ENCODE results near the gene SPRR4. TPM values are rescaled to one million over a fixed set of nuclear protein-coding genes. Genes with fewer than 3 reads are reported as not detected.

The SPRR4 gene
- total RNA-seq, 2 donors from 2014 or later: not detected

DNA sequence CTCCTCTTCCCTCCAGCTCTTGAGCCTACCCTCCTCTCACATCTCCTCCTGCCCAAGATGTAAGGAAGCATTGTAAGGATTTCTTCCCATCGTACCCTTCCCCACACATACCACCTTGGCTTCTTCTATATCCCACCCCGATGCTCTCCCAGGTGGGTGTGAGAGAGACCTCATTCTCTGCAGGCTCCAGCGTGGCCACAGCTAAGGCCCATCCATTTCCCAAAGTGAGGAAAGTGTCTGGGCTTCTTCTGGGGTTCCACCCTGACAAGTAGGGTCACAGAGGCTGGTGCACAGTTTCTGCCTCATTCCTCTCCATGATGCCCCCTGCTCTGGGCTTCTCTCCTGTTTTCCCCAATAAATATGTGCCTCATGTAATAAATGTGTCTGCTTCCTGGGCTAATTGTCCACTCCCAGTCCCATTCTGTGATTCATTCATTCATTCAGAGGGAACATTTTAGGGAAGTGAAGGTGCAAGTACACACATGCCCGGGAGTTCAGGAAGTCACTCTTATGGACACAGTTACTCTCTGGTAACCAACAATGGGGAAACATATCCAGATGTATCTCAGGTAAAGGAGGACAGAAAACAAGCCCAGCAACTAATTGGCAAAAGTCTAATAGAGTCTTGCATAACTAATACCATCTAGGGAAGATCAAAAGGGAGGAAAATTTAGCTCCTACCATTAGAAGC, 1.9 kb downstream of the SPRR4 start:
- ATAC-seq (ENCODE audit: insufficient number of reproducible peaks, low FRiP score, low read depth): no peak
- H3K27me3 ChIP-seq (replicated peaks; ENCODE audit: insufficient read depth): no peaks in the 10 kb centered on the region
- H3K36me3 ChIP-seq: no peaks in the 10 kb centered on the region
- no peaks in the 10 kb centered on the region for H3K9me3 ChIP-seq
- H3K27ac ChIP-seq: no peak overlapping the region
- DNase-seq (ENCODE audit: low spot score): no peak
- TF ChIP-seq, protein P1, sequence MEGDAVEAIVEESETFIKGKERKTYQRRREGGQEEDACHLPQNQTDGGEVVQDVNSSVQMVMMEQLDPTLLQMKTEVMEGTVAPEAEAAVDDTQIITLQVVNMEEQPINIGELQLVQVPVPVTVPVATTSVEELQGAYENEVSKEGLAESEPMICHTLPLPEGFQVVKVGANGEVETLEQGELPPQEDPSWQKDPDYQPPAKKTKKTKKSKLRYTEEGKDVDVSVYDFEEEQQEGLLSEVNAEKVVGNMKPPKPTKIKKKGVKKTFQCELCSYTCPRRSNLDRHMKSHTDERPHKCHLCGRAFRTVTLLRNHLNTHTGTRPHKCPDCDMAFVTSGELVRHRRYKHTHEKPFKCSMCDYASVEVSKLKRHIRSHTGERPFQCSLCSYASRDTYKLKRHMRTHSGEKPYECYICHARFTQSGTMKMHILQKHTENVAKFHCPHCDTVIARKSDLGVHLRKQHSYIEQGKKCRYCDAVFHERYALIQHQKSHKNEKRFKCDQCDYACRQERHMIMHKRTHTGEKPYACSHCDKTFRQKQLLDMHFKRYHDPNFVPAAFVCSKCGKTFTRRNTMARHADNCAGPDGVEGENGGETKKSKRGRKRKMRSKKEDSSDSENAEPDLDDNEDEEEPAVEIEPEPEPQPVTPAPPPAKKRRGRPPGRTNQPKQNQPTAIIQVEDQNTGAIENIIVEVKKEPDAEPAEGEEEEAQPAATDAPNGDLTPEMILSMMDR (IDR thresholded peaks at IDR 0.05): no peak
- no peaks in the 10 kb centered on the region for H3K4me1 ChIP-seq (ENCODE audit: control insufficient read depth in 1 of 2, low read depth in 2 of 2)
- no peak overlapping the region for H3K4me3 ChIP-seq

DNA sequence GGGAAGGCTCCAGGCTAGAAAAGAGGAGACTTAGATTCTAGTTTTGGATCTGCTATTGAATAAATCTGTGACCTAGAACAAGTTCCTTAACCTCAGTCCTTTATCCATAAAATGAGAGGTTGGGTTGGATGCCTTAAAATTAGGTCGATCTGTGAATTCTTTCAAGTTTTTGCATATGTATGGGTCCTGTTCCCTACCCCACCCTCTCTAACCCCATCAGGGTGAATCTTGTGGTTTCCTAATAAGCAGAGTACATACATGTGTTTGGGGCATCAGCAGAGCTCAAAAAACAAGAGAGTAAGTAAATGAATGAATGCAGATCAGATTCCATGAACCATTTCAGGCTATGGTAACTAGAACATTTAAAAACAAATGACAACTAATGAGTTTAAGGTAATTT, 6.2 kb downstream of the SPRR4 start:
- ATAC-seq (ENCODE audit: insufficient number of reproducible peaks, low FRiP score, low read depth): no peak

DNA sequence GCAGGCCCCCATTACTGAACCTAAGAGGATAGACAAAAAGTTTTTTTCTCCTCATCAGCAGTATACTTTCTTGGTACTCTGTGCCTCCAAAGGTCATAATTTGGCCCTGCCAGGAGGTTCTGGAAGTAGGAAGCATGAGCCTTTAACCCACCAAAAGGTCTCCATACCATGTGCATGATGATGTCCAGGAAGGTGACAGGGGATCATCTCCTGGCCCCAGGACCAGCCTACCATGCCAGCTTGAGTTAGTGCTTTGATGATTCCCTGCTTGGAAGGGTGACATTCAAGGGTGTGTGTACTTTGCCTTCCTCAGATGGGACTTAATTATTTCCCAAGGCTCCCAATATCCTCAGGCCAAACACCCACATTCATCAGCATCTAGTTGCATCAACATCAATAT, 7.2 kb downstream of the SPRR4 start:
- Histone ChIP-seq H3K4me3 (no peak overlapping the region), H3K27me3 (replicated peaks; ENCODE audit: insufficient read depth) (no peaks in the 10 kb centered on the region), H3K4me1 (ENCODE audit: control insufficient read depth in 1 of 2, low read depth in 2 of 2) (no peaks in the 10 kb centered on the region), H3K9me3 (no peaks in the 10 kb centered on the region), H3K36me3 (no peaks in the 10 kb centered on the region), H3K27ac (no peak overlapping the region)
- no peak for ATAC-seq (ENCODE audit: insufficient number of reproducible peaks, low FRiP score, low read depth)
- TF ChIP-seq, protein P1 (IDR thresholded peaks at IDR 0.05): no peak
- DNase-seq (ENCODE audit: low spot score): no peak

More for the DNA sequence above, 6.2 kb downstream of the SPRR4 start:
- Histone ChIP-seq H3K27ac (no peak overlapping the region), H3K27me3 (replicated peaks; ENCODE audit: insufficient read depth) (no peaks in the 10 kb centered on the region), H3K4me3 (no peak overlapping the region), H3K9me3 (no peaks in the 10 kb centered on the region), H3K4me1 (ENCODE audit: control insufficient read depth in 1 of 2, low read depth in 2 of 2) (no peaks in the 10 kb centered on the region), H3K36me3 (no peaks in the 10 kb centered on the region)
- DNase-seq (ENCODE audit: low spot score): no peak
- TF ChIP-seq, protein P1 (IDR thresholded peaks at IDR 0.05): no peak

DNA sequence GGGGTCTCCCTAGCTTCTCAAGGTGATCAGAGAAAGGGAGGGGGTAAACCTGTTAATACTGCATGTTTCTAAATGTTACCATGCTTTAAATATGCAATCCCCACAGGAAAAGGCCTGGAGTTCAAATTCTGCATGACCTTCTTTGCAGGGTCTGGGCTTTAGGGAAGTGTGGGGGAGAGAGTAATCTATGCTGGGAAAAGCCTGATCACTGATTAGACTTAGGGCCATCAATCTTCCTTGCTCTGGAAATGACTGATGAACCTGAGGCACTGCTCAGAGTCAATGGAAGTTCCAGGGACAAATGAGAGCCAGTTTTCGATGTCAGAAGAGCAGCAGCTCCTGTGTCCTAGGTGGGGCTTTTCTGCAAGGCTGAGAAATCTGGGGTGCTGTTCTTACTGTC, 10.2 kb downstream of the SPRR4 start:
- no peaks in the 10 kb centered on the region for H3K4me1 ChIP-seq (ENCODE audit: control insufficient read depth in 1 of 2, low read depth in 2 of 2)
- no peak overlapping the region for H3K27ac ChIP-seq
- no peak overlapping the region for H3K4me3 ChIP-seq
- TF ChIP-seq, protein P1 (IDR thresholded peaks at IDR 0.05): no peak
- no peaks in the 10 kb centered on the region for H3K27me3 ChIP-seq (replicated peaks; ENCODE audit: insufficient read depth)
- H3K36me3 ChIP-seq: no peaks in the 10 kb centered on the region
- ATAC-seq (ENCODE audit: insufficient number of reproducible peaks, low FRiP score, low read depth) (no peak), DNase-seq (ENCODE audit: low spot score) (no peak)
- no peaks in the 10 kb centered on the region for H3K9me3 ChIP-seq

DNA sequence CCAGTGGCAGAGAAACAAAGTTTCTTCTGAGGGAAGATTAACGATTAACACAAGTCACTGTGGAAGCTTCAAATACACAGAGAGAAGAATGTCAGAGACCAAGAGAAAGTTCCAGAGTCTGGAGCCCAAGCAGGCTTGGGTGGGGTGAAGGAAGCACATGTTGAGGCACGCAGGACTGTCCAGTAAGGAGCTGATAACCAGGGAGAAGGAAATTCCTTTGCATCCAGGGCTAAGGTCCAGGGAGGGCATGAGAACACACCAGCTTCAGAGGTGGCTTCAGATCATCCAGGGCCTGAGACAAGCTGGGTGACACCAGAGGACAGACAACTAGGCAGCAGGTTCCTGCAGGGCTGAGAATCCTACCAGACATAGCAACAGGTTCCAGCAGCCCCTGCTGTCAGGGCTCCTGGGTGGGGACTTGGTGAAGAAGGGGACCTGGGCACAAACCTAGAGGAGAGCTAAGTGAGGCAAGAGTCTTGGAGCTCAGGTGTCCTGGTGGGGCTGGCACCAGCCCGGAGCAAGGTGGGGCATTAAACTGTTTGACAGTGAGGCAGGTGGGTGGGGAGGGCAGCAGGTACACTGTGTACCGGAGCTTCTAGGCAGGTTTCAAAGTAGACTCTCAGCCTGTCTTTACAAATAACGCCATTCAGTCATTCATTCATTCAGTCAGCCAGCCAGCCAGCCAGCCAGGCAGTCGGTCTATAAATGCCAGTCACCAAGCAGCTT, 10.9 kb downstream of the SPRR4 start:
- no peaks in the 10 kb centered on the region for H3K36me3 ChIP-seq
- ATAC-seq (ENCODE audit: insufficient number of reproducible peaks, low FRiP score, low read depth) (no peak), DNase-seq (ENCODE audit: low spot score) (no peak)
- H3K4me3 ChIP-seq: no peak overlapping the region
- no peak overlapping the region for H3K27ac ChIP-seq
- H3K4me1 ChIP-seq (ENCODE audit: control insufficient read depth in 1 of 2, low read depth in 2 of 2): no peaks in the 10 kb centered on the region
- no peaks in the 10 kb centered on the region for H3K9me3 ChIP-seq
- TF ChIP-seq, protein P1 (IDR thresholded peaks at IDR 0.05): no peak
- H3K27me3 ChIP-seq (replicated peaks; ENCODE audit: insufficient read depth): no peaks in the 10 kb centered on the region

All from thoracic aorta (tissue), 2 donors.